HG02840 (cell line): Measurements from ENCODE around the gene TAS1R3.

Experiments
- ATAC-seq: cut with Tn5 transposase; IDR thresholded peaks from one replicate; pipeline ENCODE4 v1.9.1; 2021; ENCODE audit warnings: mild to moderate bottlenecking, moderate library complexity, moderate number of reproducible peaks; ENCODE audit not compliant: unreplicated experiment, low FRiP score

The TAS1R3 gene

DNA sequence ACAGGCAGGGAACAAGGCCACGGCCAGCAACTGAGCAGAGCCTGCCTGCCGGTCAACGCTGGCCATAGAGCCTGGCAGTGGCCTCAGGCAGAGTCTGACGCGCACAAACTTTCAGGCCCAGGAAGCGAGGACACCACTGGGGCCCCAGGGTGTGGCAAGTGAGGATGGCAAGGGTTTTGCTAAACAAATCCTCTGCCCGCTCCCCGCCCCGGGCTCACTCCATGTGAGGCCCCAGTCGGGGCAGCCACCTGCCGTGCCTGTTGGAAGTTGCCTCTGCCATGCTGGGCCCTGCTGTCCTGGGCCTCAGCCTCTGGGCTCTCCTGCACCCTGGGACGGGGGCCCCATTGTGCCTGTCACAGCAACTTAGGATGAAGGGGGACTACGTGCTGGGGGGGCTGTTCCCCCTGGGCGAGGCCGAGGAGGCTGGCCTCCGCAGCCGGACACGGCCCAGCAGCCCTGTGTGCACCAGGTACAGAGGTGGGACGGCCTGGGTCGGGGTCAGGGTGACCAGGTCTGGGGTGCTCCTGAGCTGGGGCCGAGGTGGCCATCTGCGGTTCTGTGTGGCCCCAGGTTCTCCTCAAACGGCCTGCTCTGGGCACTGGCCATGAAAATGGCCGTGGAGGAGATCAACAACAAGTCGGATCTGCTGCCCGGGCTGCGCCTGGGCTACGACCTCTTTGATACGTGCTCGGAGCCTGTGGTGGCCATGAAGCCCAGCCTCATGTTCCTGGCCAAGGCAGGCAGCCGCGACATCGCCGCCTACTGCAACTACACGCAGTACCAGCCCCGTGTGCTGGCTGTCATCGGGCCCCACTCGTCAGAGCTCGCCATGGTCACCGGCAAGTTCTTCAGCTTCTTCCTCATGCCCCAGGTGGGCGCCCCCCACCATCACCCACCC, at the start of gene TAS1R3:
TSS of gene TAS1R3 (plus strand) at position 213 of the 898 bp plus-strand sequence. CDS start at position 279, 66 bp downstream.
- ATAC-seq, result no peak

DNA sequence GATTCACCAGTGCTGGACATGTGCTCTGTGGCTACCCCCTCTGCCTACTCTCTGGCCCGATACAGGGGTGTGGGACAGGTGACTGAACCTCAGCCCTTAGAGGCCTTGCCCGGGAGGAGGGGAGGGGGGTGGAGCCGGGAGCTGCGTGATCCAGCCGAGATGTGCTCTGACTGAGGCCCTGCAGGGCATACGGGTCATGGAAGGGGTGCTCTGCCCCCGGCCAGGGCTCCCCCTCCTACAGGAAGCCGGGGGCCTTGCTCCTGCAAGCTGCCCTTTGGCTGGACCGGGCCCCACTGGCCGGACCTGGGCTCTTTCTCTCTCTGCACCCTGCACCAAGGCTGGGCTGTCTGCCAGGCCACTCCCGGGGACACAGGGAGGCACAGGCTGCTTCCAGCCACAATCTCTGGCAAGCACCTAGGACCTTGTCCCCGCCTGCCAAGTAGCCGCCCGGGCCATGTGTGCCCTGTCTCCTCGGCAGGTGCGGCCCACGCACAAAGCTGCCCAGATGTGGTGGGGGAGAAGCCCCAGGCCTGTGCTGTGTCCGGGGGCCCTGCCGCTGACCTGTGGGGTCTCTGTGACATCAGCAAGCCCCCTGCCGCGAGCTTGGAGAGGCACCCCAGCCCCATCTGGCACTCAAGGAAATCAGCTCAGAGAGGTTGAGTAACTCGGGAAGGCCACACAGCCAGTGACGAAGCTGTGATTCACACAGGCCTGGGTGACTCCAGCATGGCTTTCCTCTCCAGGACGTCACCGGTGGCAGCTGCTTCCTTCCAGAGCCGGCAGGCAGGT, 49.4 kb upstream of the TAS1R3 start:
- ATAC-seq, result no peak

DNA sequence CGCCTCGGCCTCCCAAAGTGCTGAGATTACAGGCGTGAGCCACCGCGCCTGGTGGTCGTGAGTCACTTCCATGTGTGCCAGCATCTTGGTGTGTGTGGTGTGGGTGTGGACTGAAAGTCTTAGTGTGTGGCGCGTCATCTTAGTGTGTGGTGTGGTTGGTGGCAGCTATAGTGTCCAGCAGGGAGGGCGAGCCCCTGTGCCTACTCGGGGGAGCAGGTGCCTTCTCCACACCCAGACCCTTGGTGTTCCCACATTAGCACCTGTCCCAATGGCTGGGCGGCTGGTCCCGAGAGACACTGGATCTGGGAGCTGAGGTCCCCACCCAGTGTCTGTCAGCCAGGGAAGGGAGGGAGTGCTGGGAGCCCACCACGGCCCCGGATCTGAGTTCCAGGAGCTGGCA, 48.1 kb upstream of the TAS1R3 start:
- ATAC-seq, result no peak

DNA sequence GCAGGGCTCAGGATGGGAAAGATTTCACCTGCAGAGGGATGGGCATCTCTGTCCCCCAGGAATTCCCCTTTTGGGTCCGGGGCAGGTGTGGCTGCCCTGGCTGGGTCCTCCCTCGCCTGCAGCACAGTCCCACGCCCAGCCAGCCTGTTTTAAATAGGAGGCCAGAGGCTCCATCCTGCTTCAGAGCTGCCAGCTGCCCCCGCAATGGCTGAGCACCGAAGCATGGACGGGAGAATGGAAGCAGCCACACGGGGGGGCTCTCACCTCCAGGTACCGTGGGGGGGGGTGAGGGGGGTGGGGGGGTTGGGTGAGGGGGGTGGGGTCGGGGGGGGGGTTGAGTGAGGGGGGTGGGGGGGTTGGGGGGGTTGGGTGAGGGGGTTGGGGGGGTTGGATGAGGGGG, 47.3 kb upstream of the TAS1R3 start:
- no peak for ATAC-seq

DNA sequence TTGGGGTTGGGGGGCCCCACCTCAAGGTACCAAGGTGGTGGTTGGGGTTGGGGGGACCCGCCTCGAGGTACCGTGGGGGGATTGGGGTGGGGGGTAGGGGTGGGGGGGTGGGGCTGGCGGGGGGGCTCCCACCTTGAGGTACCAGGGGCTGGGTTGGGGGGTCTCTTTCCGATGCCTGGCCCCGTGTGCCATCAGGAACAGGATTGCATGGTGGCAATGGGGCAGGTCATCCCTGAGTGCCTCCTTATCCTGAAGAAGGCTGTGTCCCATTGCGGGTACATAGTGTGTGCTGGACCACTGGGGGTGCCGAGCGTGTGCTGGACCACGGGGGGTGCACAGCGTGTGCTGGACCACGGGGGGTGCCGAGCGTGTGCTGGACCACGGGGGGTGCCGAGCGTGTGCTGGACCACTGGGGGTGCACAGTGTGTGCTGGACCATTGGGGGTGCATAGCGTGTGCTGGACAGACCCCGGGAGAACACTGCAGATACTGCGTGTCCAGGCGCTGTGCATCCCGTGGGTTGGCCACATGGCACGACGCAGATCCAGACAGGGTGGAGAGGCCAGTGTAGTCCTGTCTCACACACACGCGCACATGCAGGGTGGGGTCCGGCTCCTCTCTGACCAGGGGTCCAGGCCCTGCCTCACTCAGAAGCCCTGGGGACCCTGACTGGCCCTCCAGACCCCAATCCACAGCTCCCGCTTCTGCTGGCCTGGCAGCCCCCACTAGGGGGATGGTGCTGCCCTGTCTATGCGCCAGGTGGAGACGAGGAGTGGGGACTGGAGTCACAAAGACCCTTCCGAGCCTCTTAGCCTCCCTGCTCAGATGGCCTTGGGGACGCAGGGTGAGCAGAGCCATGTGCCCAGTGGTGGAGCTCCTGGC, 46.6 kb upstream of the TAS1R3 start:
- ATAC-seq, result no peak

DNA sequence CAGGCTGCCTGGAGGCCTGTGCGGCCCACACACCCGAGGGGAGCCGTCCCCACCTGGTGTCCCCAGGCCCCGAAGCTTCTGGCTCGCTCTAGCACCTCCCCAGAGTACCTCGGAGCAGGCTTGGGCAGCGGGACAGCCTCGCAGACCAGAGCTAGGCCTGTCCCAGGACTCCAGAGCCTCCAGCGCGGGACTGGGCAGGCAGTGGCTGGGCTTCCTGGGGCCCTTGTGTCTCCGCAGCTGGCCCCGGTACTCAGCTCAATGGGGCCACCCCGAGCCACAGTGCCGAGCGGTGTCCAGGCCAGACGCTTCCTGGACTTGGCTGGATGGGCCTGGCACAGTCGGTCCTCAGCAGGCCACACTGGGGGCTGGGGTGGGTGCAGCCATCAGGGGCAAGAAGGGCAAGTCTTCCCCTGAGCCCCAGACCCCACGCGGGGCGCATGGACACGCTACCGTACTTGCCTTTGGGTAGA, 45.9 kb upstream of the TAS1R3 start:
- no peak for ATAC-seq

DNA sequence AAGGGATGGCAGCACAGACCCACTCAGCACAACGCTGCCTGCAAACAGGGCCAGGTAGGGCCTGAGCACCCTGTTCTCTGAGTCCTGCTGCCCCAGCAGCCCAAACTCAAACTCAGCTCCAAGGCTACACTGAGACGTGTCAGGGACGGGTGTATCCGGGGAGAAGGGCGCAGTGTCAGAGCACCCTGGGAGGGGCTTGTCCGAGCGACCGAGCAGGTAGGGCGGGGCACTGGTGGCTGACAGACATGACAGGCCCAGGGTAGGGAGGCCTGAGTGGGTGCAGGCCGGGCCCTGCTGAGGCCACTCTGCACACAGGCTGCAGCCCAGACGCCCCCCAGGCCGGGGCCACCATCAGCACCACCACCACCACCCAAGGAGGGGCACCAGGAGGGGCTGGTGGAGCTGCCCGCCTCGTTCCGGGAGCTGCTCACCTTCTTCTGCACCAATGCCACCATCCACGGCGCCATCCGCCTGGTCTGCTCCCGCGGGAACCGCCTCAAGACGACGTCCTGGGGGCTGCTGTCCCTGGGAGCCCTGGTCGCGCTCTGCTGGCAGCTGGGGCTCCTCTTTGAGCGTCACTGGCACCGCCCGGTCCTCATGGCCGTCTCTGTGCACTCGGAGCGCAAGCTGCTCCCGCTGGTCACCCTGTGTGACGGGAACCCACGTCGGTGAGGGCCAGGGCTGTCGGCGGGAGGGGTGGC, 45.3 kb upstream of the TAS1R3 start:
- no peak for ATAC-seq

DNA sequence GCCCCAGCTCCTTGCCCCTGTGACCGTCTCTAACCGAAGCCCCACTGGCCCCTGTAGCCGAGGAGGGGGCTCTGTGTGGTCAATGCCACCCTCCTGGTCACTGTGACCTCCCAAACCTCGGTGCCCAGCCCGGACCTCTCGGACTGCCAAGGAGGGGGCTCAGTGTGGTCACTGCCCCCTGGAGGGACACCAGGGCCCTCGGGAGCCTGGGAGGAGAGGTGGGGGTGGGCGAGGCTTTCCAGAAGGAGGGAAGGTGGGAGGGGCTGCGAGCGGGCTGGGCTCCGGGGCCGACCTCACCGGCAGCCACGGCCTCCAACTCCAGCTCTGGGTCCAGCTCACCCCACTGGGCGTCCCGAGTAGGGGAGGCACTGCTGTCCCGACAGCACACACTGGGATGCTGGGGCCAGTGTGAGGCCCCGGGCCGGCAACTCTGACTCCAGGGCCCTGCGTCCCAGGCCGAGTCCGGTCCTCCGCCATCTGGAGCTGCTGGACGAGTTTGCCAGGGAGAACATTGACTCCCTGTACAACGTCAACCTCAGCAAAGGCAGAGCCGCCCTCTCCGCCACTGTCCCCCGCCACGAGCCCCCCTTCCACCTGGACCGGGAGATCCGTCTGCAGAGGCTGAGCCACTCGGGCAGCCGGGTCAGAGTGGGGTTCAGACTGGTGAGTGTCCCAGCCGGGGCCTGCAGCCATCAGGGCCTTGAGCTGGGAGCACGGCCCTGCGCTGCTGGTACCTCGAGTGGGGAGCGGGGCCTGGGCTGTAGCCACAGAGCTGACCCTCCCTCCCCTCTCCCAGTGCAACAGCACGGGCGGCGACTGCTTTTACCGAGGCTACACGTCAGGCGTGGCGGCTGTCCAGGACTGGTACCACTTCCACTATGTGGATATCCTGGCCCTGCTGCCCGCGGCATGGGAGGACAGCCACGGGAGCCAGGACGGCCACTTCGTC, 44.5 kb upstream of the TAS1R3 start:
- ATAC-seq, result no peak

DNA sequence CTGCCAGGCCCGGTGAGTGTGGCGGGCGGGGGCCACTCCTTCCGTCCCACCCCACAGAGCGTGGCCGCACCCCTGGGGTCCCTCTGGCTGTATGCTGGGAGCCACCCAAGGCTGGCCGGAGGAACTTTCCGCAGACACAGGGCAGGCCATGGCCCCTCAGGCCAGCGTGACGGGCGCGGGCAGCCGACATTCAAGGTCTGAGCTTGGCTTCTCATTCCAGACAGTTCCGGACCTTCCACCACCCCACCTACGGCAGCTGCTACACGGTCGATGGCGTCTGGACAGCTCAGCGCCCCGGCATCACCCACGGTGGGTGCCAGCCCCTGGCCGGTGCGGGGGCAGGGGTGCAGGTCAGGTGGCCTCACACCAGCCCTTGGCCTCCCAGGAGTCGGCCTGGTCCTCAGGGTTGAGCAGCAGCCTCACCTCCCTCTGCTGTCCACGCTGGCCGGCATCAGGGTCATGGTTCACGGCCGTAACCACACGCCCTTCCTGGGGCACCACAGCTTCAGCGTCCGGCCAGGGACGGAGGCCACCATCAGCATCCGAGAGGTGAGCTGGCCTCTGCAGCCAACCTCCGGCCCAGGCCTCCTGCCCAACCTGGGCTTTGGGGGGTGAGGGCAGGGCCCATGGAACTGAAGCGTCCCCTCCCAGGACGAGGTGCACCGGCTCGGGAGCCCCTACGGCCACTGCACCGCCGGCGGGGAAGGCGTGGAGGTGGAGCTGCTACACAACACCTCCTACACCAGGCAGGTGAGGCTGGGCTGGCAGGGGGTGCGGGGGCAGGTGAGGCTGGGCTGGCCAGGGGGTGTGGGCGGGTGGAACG, 43.6 kb upstream of the TAS1R3 start:
- no peak for ATAC-seq

DNA sequence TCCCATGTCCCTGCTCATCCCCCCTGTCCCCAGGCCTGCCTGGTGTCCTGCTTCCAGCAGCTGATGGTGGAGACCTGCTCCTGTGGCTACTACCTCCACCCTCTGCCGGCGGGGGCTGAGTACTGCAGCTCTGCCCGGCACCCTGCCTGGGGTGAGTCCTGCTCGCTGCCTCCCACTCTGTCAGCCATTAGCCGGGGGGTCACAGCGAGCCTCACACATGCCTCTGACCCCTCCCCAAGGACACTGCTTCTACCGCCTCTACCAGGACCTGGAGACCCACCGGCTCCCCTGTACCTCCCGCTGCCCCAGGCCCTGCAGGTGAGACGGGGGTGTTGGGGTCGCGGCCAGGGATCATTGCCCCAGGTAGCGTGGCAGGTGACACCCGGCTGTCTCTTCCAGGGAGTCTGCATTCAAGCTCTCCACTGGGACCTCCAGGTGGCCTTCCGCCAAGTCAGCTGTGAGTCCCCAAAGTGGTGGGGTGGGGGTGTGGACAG, 40.8 kb upstream of the TAS1R3 start:
- ATAC-seq, result no peak

DNA sequence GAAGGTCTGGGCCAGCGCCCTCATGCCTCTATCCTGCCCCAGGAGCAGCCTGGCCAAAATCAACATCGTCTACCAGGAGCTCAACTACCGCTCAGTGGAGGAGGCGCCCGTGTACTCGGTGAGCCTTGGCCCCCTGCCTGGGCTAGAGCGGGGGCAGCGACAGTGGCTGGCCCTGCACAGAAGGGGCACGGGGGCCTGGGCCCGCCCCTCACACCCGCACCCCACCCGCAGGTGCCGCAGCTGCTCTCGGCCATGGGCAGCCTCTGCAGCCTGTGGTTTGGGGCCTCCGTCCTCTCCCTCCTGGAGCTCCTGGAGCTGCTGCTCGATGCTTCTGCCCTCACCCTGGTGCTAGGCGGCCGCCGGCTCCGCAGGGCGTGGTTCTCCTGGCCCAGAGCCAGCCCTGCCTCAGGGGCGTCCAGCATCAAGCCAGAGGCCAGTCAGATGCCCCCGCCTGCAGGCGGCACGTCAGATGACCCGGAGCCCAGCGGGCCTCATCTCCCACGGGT, 40.0 kb upstream of the TAS1R3 start:
- no peak for ATAC-seq

DNA sequence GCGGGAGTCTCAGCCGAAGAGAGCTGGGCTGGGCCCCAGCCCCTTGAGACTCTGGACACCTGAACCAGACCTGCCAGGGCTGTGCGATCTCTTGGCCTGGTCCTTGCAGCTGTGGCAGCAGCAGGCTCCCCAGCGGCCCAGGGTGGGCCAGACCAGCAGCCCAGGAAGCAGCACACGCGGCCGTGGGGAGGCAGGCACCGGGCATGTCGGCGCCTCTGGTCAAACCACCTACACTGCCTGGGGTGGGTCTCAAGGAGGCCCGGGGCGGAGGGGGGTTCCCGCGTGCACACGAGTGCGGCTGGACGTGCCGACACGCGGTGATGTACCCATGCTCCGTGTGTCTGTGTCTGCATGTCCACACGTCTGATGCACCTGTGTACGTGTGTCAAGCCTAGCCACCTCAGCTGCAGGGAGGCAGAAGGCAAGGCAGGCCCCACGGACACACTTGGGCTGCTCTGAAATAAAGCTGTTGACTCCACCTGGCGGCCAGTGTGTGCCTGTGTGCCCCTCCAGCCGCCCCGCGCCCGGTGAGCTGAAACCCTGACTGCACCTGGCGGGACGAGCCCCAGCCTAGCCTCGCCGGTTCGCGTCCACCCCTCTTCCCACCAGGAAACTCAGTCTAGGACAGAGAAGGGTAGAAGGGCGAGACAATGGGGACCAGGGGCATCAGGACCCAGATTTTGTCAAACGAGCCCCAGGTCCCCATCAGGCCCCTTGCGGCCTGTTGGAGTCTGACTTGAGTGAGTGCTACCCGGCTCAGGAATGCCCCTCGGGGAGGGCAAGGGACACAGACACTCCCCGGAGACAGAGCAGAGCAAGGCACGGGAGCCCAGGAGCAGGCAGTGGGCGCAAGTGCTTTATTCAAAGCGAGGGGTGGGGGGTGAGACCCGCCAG, 39.3 kb upstream of the TAS1R3 start:
- ATAC-seq, result no peak

DNA sequence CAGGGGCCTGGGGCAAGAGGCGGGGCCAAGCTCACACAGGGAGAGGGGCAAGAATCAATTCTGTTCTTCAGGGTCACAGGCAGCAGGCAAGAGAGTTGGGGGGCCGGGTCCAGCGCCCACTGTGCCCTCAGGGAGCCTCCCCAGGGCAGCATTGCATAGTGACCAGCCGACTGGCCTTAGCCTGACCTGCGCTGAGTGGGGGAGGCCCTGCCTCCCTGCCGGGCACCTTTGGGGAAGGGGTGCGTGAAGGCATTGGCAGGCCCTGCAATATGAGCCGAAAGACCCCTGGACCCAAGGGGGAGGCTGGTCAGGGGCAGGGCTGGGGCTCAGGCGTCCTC, 38.7 kb upstream of the TAS1R3 start:
- ATAC-seq, result no peak

DNA sequence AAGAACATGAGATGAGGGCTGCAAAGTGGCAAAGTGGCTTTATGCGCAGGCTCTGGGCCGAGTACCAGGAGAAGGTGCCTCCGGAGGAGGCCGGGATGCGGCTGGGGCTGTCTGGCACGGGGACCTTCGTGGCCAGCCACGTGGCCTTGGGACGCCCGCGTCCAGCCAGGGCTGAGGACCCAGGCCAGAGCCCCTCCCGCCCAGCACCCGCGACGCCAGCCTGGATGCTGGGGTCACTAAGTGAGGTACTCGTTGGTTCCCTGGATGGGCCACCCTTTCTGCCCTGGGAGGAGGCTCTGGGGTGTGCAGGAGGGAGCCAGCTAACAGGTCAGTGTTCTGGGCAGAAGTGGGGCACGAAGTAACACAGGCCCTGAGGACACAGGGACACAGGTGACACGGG, 38.2 kb upstream of the TAS1R3 start:
- ATAC-seq, result no peak

DNA sequence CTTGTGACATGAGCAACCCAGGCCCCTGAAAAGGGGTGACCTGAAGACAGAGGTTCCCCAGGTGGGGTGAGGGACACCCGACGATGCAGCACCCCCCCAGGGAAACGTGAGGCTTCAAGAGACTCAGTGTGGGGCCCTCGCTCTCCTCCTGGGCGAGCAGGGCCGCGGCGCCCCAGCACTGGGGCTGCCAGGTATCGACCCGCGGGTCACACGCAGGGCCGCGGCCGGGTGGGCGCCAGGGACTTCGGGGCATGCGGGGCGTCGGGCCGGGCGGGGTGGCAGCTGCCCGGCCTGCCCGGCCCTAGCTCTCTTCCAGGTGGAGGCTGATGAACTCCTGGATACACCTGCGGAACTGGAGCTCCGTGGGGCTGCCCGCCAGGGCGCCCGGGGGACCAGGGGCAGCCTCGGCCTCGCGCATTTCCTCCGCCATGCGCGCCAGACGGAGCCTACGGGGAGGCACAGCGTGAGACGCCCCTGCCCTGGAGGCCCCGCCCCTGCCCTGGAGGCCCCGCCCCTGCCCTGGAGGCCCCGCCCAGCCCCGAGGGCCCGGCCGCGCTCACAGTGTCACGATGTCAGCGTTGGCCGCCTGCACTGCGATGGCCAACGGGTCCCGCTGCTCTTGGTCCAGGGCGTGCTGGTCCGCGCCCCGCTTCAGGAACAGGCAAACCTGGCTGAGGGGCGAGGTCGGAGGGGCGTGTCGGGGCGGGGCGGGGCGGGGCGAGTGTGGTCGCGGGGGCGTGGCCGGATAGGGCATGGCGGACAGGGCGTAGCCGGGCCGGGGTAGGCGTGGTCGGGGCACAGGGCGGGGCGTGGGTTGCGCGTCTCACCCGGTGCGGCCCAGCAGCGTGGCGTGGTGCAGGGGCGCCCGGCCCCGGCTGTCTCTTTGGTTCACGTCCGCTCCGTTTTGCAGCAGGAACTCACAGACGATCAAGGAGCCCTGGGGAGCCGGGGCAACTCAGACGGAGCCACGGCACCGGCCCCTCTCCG, 37.5 kb upstream of the TAS1R3 start:
- ATAC-seq, result no peak
